Measurements from ENCODE around the gene ARL8A. TPM values are rescaled to one million over a fixed set of nuclear protein-coding genes. Genes with fewer than 3 reads are reported as not detected.

Gene ARL8A
- total RNA-seq, 2 donors from 2014 or later = 30.3 to 57.0 TPM

GRCh38 chr1:202154148-202154765 lies 9.7 kb upstream of the ARL8A start:
- Histone ChIP-seq H3K27me3 (no peaks in the 10 kb centered on the region), H3K36me3 (no peaks in the 10 kb centered on the region), H3K9ac (ENCODE audit: low read depth in 2 of 2, low read length in 2 of 2) (no peak overlapping the region), H3K4me3 (no peak overlapping the region), H3K9me3 (no peaks in the 10 kb centered on the region), H3K4me1 (peaks cover 3% of the 10 kb centered on the region), H3K27ac (no peak overlapping the region)
- TF ChIP-seq CTCF (IDR thresholded peaks at IDR 0.05) = no peak
- intact Hi-C loops (cut with DNase I) = no loop called here
- no peak for DNase-seq

DNA sequence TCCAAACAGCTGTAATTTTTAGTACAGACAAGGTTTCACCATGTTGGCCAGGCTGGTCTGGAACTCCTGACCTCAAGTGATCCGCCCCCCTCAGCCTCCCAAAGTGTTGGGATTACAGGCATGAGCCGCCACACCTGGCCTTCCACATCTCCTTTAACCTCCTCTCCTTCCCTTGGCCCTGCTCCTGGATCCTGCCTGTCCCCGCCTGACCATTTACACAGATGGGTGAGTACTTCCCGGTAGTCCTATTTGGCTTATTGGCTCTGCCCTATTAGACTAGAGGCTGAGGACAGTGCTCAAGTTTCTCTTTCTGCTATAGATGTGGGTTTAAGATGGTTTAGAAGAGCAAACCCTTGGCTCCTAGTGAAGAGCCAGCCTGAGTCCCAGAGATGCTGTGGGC lies 8.7 kb upstream of the ARL8A start:
- DNase-seq = no peak
- intact Hi-C loops (cut with DNase I) = no loop called here
- Histone ChIP-seq H3K9me3 (no peaks in the 10 kb centered on the region), H3K27ac (no peak overlapping the region), H3K4me1 (peaks cover 3% of the 10 kb centered on the region), H3K27me3 (no peaks in the 10 kb centered on the region), H3K9ac (ENCODE audit: low read depth in 2 of 2, low read length in 2 of 2) (no peak overlapping the region), H3K4me3 (no peak overlapping the region), H3K36me3 (no peaks in the 10 kb centered on the region)
- TF ChIP-seq CTCF (IDR thresholded peaks at IDR 0.05) = no peak

DNA sequence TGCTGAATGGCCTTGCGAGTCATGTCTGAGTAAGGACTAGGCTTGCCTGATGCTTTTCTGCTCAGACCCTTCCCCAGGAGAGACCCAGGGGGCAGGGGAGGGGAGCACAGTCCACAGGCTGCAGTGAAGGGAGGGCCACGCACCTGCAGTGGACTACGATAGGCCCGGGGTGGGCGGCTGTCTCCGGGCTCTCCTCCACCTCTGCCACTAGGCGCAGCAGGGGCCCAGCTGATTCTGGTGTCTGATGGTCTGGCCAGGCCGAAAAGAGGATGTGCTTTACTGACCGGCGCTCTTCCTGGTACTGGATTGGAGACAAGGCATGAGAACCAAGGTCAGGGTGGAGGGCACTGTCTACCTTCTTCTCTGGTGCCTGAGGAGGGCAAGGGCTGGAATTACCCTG lies 7.9 kb upstream of the ARL8A start:
- Histone ChIP-seq H3K36me3 (no peaks in the 10 kb centered on the region), H3K9ac (ENCODE audit: low read depth in 2 of 2, low read length in 2 of 2) (no peak overlapping the region), H3K4me3 (no peak overlapping the region), H3K4me1 (peaks cover 3% of the 10 kb centered on the region), H3K9me3 (no peaks in the 10 kb centered on the region), H3K27ac (no peak overlapping the region), H3K27me3 (no peaks in the 10 kb centered on the region)
- intact Hi-C loops (cut with DNase I) = no loop called here
- no peak for TF ChIP-seq CTCF (IDR thresholded peaks at IDR 0.05)
- DNase-seq = no peak

GRCh38 chr1:202151045-202151444 lies 6.5 kb upstream of the ARL8A start:
- peaks cover 3% of the 10 kb centered on the region for H3K4me1 ChIP-seq
- no peak for TF ChIP-seq CTCF (IDR thresholded peaks at IDR 0.05)
- H3K27ac ChIP-seq = no peak overlapping the region
- intact Hi-C loops (cut with DNase I) = no loop called here
- no peaks in the 10 kb centered on the region for H3K27me3 ChIP-seq
- H3K9ac ChIP-seq (ENCODE audit: low read depth in 2 of 2, low read length in 2 of 2) = no peak overlapping the region
- H3K36me3 ChIP-seq = no peaks in the 10 kb centered on the region
- H3K4me3 ChIP-seq = no peak overlapping the region
- DNase-seq = no peak
- no peaks in the 10 kb centered on the region for H3K9me3 ChIP-seq

GRCh38 chr1:202150602-202151001 lies 6.1 kb upstream of the ARL8A start:
- peaks cover 3% of the 10 kb centered on the region for H3K4me1 ChIP-seq
- H3K36me3 ChIP-seq = no peaks in the 10 kb centered on the region
- no peak overlapping the region for H3K27ac ChIP-seq
- no peaks in the 10 kb centered on the region for H3K9me3 ChIP-seq
- H3K27me3 ChIP-seq = no peaks in the 10 kb centered on the region
- no peak overlapping the region for H3K4me3 ChIP-seq
- intact Hi-C loops (cut with DNase I) = no loop called here
- TF ChIP-seq CTCF (IDR thresholded peaks at IDR 0.05) = no peak
- DNase-seq = no peak
- no peak overlapping the region for H3K9ac ChIP-seq (ENCODE audit: low read depth in 2 of 2, low read length in 2 of 2)
